ENCODE measurements around the gene ACTR1A.

DNA sequence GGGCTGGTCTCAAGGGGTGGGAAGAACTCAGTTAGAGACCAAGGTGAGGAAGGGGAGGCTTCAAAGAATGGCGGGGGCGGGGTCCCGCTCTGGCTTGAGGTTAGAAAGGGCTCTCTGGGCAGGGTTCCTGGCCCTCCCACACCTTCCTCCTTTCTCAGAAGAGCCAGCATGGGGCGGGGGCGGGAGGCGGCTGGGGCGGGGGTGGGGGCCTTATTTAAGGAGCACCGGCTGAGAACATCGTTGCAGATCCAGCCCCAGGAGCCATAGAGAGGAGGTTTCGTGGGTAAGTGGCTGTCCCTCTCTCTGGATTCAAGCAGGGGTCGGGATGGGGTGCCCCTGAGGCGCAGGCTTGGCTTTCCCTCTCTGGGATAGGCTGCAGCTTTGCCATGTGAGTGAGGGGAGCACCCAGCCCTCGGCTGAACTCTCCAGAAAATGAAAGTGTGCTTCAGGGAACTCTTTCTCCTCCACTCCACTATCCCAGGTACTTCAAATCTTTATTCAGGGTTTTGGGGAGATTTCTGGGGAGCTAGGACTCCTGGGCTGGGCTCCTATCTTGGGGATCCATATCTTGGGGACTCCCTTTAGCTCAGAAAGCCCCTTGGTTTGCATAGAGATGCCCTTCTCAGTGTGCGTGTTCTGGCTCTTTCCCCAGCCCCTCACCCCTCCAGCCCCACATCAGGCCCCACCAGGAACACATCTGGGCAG lies 66.8 kb downstream of the ACTR1A start:
- TF ChIP-seq CTCF (conservative IDR thresholded peaks at IDR 0.05; ENCODE audit: low read length), result no peak
- no peak for TF ChIP-seq EZH2phosphoT487 (IDR thresholded peaks at IDR 0.05; ENCODE audit: borderline replicate concordance, low read depth, low read length)
